RCC 7860 (cell line): Measurements from ENCODE around the gene DDX28.
"Not testable (repeated sequence)": the region's sequence is repeated elsewhere in the genome, so short reads cannot be mapped to it uniquely, and the experiment has no call there.

Experiments used
- DNase-seq: peaks from one replicate; pipeline ENCODE4 v3.0.0-alpha.2; 2015; ENCODE audit warnings: low spot score
- FAIRE-seq: peaks from 2 replicates; lab custom pipeline; 2012; peaks lifted over from hg19 to GRCh38; lab: Jason Lieb, UNC

Gene DDX28

GRCh38 chr16:67996666-67997065, 26.4 kb downstream of the DDX28 start:
- DNase-seq (no peak), FAIRE-seq (no peak)

DNA sequence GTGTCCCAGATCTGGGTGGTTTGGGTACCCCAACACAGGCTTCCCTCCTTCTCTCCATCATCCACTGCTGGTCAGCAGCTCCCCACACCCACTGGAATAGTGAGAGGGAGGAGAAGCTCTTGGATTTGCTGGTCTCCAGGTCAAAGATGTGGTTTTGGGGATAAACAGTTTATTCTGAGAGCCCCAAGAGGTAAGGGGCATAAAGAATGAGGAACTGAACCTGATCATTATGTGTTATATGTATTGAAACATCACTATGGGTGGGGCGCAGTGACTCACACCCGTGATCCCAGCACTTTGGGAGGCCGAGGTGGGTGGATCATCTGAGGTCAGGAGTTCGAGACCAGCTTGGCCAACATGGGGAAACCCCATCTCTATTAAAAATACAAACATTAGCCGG, 27.6 kb downstream of the DDX28 start:
- FAIRE-seq: no peak
- DNase-seq: peak; percentile 6

DNA sequence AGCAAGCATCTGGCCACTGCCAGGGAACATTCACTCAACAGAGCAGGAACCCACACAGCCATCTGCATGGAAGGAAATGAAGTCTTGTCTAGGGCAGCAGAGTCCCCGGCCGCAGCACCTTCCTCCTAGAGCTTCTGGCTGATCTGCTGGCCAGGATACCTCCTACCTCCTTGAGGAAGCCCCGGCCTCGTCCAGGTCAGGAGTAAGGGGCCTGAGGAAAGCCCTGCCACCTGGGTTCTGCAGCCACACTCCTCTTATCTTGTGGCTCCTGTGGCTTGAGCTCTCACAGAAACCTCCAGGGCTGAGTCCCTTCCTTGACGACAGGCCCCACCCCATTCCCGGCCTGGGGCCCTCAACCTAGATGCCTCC, 29.0 kb downstream of the DDX28 start:
- FAIRE-seq, DNase-seq: not testable (repeated sequence)

GRCh38 chr16:67993207-67994039, 29.6 kb downstream of the DDX28 start:
- FAIRE-seq (no peak), DNase-seq (peak; percentile 56)

DNA sequence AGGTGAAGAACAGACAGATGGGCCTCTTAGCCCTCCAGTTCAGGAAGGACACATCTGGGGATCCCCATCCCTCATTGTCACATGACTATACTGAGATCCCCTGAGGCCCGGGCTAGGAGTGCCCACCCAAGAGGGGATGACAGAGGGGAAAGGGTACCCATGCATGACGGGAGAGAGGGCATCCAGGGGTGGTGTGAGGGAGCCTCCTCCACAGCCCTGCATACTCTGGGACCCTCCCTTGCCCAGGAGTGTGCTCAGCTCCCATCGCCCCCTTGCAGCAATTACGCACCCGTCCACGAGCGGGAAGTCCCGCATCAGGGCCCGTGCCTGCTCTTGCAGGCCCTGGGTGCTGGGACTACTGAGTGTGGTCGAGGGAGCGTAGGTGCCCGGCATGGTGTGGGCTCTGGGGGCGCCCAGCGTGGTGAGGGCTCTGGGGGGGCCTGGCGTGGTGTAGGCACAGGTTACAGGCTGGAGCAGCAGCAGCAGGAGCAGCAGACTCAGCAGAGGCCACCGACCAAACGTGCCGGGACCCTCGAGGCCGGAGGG, 30.3 kb downstream of the DDX28 start:
- FAIRE-seq: no peak
- no peak for DNase-seq

DNA sequence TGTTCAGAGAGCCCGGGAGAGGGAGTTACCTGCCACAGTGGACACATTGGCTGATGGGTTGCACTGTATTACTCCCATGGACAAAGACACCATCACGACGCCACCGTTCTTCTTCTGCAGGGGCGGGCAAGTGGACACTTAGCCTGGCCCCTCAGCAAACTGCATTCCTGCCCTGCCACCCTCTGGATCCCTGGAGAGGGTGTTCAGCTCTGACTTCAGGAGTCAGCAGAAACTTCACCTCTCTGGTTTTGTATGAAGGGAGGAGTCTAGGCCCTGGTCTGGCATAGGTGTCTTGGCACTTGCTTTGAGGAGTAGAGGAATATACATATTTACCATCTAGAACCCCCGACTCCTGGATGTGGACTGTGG, 33.0 kb downstream of the DDX28 start:
- FAIRE-seq: no peak
- DNase-seq: no peak

DNA sequence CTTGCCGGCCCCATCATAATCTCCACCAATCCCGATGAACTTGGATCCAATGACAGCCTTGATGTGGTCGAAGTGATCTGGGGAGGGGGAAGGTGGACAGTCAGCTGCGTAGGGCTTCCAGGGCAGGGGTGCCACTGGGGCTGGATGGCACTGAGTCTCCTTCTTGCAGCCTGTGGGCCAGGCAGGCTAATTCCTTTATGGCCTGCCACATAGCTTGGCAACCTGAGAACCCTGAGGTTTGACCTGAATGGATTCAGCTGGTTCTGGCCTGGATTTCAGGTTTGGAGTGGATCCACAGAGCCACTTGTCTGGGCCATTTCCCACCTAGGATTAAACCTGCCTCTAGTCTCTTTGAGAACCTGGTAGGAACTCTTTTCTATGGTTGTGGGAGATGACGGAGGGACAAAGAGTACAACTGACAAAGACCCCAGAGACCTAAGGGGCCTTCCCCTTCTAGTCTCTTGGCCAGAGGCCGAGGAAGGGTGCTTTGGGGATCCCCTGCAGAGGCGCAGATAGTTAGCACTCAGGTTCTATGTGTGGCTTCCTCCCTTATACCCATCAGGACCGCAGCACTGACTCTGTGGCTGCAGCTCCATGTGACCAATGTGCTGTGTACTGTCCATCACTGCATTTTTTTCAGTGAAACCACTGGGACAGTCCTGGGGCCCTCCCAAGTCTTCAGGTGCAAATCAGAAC, 33.6 kb downstream of the DDX28 start:
- DNase-seq: no peak
- FAIRE-seq: no peak

DNA sequence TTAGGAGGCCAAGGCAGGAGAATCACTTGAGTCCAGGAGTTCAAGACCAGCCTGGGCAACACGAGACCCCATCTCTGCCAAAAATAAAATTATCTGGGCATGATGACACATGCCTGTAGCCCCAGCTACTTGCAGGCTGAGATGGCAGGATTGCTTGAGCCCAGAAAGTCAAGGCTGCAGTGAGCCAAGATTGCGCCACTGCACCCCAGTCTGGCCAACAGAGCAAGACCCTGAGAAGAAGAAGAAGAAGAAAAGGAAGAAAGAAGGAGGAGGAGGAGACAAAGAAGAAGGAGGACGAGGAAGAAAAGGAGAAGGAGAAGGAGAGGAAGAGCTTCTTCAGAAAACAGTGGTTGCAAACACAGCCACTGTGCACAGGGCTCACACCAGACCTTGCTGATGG, 34.4 kb downstream of the DDX28 start:
- DNase-seq (no peak), FAIRE-seq (no peak)

GRCh38 chr16:67987460-67988160, 35.4 kb downstream of the DDX28 start:
- DNase-seq: no peak
- FAIRE-seq: no peak

DNA sequence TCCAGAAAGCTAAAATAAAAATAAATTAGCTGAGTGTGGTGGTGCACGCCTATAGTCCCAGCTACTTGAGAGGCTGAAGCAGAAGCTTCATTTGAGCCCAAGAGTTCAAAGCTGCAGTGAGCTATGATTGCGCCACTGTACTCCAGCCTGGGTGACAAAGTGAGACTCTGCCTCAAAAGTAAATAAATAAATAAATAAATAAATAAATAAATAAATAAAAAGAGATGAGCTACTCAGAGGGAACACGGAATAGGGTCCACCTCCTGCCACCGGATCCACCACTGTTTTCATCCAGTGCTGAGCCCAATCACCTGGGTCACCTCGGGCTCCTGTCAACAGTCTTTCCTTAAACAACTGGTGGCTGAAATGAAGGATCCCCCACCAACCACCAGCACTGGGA, 36.1 kb downstream of the DDX28 start:
- no peak for DNase-seq

DNA sequence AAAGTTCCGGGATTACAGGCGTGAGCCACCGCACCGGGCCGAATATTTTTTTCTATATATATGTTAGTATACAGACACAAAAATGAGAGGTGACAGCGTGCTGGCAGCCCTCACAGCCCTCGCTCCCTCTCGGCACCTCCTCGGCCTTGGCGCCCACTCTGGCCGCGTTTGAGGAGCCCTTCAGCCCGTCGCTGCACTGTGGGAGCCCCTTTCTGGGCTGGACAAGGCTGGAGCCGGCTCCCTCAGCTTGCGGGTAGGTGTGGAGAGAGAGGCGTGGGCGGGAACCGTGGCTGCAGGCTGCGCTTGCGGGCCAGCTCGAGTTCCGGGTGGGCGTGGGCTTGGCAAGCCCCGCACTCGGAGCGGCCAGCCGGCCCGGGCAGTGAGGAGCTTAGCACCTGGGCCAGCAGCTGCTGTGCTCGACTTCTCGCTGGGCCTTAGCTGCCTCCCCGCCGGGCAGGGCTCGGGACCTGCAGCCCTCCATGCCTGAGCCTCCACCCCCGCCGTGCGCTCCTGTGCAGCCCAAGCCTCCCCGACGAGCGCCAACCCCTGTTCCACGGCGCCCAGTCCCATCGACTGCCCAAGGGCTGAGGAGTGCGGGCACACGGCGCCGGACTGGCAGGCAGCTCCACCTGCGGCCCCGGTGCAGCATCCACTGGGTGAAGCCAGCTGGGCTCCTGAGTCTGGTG, 40.9 kb downstream of the DDX28 start:
- no peak for DNase-seq
- no peak for FAIRE-seq

More for the DNA sequence above, 36.1 kb downstream of the DDX28 start:
- FAIRE-seq: no peak

- FAIRE-seq (no peak), DNase-seq (no peak)
Measured at GRCh38 chr16:67979955-67980678, 42.9 kb downstream of the DDX28 start, which contains the start of gene DPEP3. Gene DPEP3, minus strand, starts transcription at chr16:67980499. Its CDS starts 119 bp downstream, at chr16:67980380.

- DNase-seq (no peak), FAIRE-seq (no peak)
Measured at GRCh38 chr16:67977469-67978227, 45.4 kb downstream of the DDX28 start.

GRCh38 chr16:67977005-67977404, 46.0 kb downstream of the DDX28 start:
- FAIRE-seq (no peak), DNase-seq (no peak)

DNA sequence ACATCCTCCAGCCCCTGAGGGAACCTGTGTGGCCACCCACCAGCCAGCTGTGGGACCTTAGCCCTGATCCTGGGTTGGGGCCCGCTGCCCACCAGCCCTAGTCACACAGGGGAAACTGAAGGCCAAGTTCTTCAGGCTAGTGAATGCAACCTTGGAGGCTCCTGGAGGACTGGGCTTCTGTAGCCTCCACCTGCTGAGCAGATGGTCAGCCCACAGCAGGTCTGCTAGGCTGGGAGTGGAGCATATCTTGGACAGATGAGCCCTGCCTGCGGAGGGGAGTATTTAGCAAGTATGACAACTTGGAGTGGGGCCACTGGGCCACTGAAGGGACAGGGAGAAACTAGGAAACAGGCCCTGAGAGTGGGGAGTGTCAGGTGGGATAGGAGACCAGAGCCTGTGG, 46.8 kb downstream of the DDX28 start:
- FAIRE-seq: no peak
- no peak for DNase-seq

- DNase-seq (no peak), FAIRE-seq (no peak)
Measured at GRCh38 chr16:67975321-67976105, 47.5 kb downstream of the DDX28 start.

- not testable (repeated sequence) for FAIRE-seq, DNase-seq
Measured at GRCh38 chr16:67972285-67972684, 50.7 kb downstream of the DDX28 start.

DNA sequence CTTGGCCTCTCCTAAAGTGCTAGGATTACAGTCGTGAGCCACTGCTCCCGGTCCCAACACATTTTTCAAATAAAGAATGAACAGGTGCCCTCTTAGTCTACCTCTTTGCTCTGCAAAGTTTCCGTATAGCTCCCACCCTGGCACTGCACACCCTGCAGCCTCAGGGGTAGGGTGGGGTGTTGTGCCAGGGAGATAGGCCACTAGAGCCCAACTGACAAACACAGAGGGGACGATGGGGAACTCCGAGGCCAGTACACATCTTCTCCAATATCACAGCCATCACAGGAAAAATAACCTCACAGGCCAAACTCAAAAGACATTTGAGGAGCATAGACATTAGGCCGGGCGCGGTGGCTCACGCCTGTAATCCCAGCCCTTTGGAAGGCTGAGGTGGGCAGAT, 51.9 kb downstream of the DDX28 start:
- FAIRE-seq (no peak), DNase-seq (no peak)
